Central memory CD4-positive, alpha-beta T cell (primary cell): Measurements from ENCODE around the gene TNS3.

Experiments used
- DNase-seq: peaks from one replicate; pipeline ENCODE4 v3.0.0; 2022

The TNS3 gene

DNA sequence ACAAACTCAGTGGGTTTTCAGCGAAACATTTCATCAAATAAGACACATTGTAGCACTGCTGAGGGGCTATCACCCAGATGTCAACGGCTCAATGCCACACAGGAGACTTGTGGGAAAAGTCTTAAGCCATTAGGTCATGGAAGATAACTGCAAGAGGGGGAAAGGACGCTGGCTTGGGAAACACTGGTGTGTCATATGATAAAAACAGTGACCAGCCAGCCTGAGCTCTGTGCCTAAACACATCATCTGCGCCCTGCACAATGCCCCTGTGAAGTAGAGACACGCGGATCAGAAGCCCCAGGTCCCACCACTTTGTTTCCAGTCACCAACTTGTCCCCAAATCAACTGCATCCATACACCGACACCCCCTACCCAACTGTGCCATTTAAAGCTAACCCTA lies 116.7 kb downstream of the TNS3 start:
- no peak for DNase-seq

- no peak for DNase-seq
Measured at GRCh38 chr7:47464266-47464665, 117.6 kb downstream of the TNS3 start.

GRCh38 chr7:47461746-47462145 lies 120.2 kb downstream of the TNS3 start:
- DNase-seq, result no peak

GRCh38 chr7:47461161-47461560 lies 120.8 kb downstream of the TNS3 start:
- no peak for DNase-seq

DNA sequence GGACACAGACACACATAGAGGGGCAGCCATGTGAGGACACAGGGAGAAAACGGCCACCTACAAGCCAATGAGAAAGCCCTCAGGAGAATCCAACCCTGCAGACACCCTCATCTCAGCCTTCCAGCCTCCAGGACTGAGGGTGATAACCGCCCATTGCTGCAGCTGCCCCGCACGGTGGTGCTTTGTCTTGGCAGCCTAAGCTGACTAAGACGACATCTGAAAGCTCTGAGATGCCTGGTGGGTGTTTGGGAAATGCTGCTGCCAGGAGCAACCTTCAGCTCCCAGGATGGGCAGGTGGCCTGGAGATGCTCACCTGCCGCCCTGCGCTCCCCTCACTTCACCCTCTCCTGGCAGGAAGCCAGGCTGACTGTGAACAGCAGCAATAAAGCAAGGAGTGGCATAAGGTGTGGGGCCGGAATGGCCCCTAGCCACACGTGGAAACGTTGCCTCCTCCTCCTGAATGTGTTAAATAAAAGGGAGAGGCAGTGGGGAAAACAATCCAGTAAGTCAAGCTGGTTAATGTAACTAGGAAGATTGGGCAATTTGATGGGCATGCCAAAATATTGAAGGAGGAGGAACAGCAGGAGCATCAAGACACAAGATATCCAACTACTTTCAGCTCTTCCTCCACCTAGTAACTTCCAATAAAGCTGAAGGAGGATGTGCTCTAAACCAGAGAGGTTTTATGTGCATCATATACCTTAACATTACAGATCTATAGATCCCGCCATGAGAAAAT lies 121.5 kb downstream of the TNS3 start:
- no peak for DNase-seq

DNA sequence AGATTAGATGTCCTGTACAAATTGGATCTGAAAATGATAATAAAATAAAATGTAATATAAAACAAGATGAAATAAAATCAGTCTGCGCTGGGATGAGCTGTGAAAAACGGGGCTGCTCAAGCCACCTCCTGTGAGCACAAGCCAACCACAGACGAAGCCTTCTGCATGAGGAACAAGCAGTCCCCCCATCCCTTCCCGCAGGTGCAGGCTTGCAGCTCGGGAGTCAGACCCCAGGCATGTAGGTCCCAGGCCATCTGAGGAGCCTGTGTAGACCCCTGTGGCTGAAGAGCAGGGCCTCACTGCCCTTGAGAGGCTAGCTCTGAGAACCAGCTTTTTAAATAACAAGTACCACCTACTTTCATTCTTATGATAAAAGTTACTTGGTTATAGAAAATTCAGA lies 123.4 kb downstream of the TNS3 start:
- no peak for DNase-seq

GRCh38 chr7:47458057-47458456 lies 123.9 kb downstream of the TNS3 start:
- no peak for DNase-seq

GRCh38 chr7:47456210-47456955 lies 125.5 kb downstream of the TNS3 start:
- no peak for DNase-seq

DNA sequence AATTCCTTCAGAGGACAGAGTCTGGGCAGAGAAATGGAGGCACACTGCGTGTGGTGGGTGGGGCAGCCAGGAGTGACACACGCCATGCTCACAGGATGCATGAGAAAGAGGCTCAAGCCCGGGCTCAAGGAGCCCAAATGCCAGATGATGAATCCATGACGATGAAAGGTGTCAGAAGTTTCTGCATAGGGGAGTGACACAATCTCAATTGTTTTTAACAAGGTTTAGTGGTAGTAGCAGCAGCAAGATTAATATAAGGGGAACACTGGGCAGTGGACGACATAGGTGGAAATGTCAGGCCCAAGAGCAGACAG lies 126.1 kb downstream of the TNS3 start:
- DNase-seq, result no peak

- no peak for DNase-seq
Measured at GRCh38 chr7:47454974-47455871, 126.7 kb downstream of the TNS3 start.

DNA sequence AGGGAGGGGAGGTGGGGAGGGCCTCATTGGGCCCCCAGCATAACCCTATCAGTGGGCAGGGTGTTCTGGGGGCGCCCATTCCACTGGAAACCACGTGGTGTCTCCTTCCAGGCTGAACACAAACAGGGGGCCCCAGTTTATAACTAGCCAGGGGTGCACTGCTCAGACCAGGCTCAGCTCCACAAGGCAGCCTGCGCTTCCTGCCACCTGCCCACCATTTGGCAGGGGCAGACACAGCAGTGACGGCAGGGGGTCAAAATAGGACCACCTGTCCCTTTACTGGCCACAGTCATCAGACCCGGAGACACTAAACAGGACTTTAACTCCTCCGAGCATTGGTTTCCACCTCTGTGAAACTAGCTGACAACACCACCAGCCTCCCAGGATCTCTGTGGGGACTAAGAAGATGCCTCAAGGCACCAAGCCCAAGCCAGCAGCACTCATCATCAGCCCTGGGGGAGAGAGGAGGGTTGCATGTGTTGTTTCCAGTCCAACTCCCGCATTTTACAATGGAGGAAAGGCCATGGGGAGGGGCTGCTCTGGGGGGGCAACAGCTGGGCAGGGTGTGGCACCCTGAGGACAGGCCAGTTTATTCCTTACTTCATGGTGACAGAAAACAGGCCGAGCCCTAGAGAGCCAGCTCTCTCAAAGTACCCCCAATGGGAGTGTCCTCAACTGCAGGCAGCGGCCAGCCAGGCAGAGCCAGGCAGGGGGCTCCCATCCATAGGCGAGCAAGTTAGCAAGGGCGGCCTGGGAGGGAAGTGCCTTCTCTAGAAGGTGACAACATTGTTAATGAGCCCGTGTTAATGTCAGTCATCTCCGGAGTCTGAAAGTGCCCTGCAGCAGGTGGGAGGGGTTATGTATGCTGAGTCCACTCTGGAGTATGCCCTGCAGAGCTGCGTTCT lies 127.6 kb downstream of the TNS3 start:
- no peak for DNase-seq

GRCh38 chr7:47453093-47454061 lies 128.5 kb downstream of the TNS3 start:
- no peak for DNase-seq

- DNase-seq, result no peak
Measured at GRCh38 chr7:47452715-47453092, 129.2 kb downstream of the TNS3 start.

- DNase-seq, result no peak
Measured at GRCh38 chr7:47452295-47452694, 129.6 kb downstream of the TNS3 start.

DNA sequence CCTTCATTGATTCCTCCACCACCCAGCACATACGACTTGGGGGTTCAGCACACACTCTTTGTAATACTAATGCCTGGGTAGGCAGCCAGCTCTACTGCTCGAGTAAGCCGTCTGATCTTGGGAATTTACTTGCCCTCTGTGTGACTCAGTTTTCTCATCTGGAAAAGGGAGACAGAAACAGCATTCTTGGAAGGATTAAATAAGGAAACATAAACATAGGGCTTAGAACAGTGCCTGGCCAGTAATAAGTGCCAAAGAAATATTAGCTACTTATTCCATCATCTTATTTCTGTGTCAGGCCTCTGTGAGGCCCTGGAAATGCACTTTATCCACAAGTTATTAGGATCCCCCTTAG lies 130.1 kb downstream of the TNS3 start:
- no peak for DNase-seq

GRCh38 chr7:47449810-47450590 lies 131.9 kb downstream of the TNS3 start:
- DNase-seq, result no peak

DNA sequence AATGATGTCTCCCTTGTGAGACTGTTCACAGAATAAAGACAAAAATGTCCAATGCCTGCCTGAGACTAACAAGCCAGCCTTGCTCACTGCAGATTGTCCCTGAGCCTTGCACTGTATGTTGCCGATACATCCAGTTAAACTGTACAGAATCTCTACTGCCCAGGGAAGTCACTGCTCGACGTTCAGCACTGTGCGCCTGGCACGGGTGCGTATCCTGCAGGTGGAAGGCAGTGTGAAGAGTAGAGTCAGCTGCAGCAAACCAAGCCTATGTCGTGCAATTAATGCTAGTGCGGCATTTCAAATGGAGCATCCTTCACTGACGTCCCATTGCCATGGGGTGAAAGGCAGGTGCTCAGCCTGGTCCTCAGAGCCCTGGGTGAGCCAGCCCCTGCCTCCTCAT lies 132.9 kb downstream of the TNS3 start:
- DNase-seq, result no peak

GRCh38 chr7:47447621-47448349 lies 134.1 kb downstream of the TNS3 start:
- no peak for DNase-seq

DNA sequence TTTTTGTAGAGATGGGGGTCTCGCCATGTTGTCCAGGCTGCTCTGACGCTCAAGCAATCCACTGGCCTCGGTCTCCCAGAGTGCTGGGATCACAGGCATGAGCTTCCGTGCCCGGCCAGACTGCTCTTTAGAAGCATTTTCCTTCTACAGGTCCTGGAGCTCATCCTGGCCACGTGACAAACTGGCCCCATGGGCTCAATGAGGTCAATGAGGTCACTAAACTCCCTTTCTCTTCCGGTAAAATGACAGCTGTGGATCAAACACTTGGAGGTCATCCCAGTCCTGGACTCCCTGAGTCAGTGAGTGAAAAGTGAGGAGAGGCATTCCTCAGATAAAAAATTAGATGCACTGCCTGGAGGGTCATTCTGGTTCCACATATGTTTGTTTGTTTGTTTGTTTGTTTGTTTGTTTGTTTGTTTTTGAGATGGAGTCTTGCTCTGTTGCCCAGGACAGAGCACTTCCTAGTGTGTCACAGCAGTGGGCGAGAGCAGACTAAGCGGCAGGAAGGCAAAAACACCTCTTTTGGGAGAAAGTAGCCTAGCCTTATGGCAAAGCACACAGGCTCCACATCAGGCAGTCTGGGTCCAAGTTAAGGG lies 134.9 kb downstream of the TNS3 start:
- DNase-seq, result no peak
